Mammary epithelial cell (primary cell): ENCODE measurements around the gene GDI1.

Experiments
- EZH2 ChIP-seq: IDR thresholded peaks from 2 replicates; pipeline ENCODE4 v1.6.1; 2012; ENCODE audit warnings: low read length, inconsistent platforms, borderline replicate concordance
- TF ChIP-seq, protein P1 (sequence below), 2 donors: IDR thresholded peaks in 1 of 2; conservative IDR thresholded peaks in 1 of 2; 2 replicates each; pipeline ENCODE4 v1.5.1; 2011 to 2012; ENCODE audit warnings: inconsistent platforms in 2 of 2, low read length in 2 of 2, mild to moderate bottlenecking in 2 of 2, control low read depth in 1 of 2, low read depth in 1 of 2; ENCODE audit not compliant: insufficient read depth in 1 of 2; ENCODE audit errors: extremely low read depth in 1 of 2

GRCh38 chrX:154462396-154462795 lies 25.4 kb downstream of the GDI1 start:
- TF ChIP-seq EZH2, result no peak
- TF ChIP-seq, protein P1, sequence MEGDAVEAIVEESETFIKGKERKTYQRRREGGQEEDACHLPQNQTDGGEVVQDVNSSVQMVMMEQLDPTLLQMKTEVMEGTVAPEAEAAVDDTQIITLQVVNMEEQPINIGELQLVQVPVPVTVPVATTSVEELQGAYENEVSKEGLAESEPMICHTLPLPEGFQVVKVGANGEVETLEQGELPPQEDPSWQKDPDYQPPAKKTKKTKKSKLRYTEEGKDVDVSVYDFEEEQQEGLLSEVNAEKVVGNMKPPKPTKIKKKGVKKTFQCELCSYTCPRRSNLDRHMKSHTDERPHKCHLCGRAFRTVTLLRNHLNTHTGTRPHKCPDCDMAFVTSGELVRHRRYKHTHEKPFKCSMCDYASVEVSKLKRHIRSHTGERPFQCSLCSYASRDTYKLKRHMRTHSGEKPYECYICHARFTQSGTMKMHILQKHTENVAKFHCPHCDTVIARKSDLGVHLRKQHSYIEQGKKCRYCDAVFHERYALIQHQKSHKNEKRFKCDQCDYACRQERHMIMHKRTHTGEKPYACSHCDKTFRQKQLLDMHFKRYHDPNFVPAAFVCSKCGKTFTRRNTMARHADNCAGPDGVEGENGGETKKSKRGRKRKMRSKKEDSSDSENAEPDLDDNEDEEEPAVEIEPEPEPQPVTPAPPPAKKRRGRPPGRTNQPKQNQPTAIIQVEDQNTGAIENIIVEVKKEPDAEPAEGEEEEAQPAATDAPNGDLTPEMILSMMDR (conservative IDR thresholded peaks at IDR 0.05 in 1 of 2, IDR thresholded peaks at IDR 0.05 in 1 of 2; ENCODE audit: extremely low read depth in 1 of 2, insufficient read depth in 1 of 2, low read depth in 1 of 2, low read length in 2 of 2), result no peak
